Activated CD8-positive, alpha-beta memory T cell treated with anti-CD3 and anti-CD28 coated beads, Interleukin-2, amount 10 ng/mL, durations not matched to agents 7 days and 5 days (primary cell): ENCODE results near the gene ANO6. TPM values are rescaled to one million over a fixed set of nuclear protein-coding genes. Genes with fewer than 3 reads are reported as not detected.
A peak's percentile ranks its signal among the peaks of the same experiment; 100 is the strongest.

ENCODE experiments used
- ATAC-seq: fragments of 150-1000 bp; cut with Tn5 transposase; one replicate; pipeline ENCODE4 v1.10.0; 2021; ENCODE audit warnings: moderate library complexity
- CTCF ChIA-PET: fragments of 350-600 bp; sonication (Branson Sonifier 250); formaldehyde crosslinking; loops from one replicate; lab custom pipeline; 2021; ENCODE audit warnings: antibody characterized with exemption; lab: Charles Lee
- DNase-seq: peaks from one replicate; pipeline ENCODE4 v3.0.0-alpha.2; 2020
- H3K27ac Mint-ChIP-seq: one replicate; pipeline ENCODE4 v1.8.0; 2021; ENCODE audit warnings: mild to moderate bottlenecking, mixed read lengths
- H3K27me3 Mint-ChIP-seq: one replicate; pipeline ENCODE4 v1.8.0; 2021; ENCODE audit warnings: mixed read lengths
- H3K36me3 Mint-ChIP-seq: one replicate; pipeline ENCODE4 v1.8.0; 2021; ENCODE audit warnings: mild to moderate bottlenecking, mixed read lengths
- H3K4me1 Mint-ChIP-seq: one replicate; pipeline ENCODE4 v1.8.0; 2021; ENCODE audit warnings: mixed read lengths
- H3K4me3 Mint-ChIP-seq: one replicate; pipeline ENCODE4 v1.8.0; 2021; ENCODE audit warnings: mild to moderate bottlenecking, moderate library complexity, mixed read lengths
- H3K9me3 Mint-ChIP-seq: one replicate; pipeline ENCODE4 v1.8.0; 2022; ENCODE audit warnings: low read depth, mixed read lengths
- total RNA-seq, 2 experiments: library from RNA; stranded (reverse); gene quantifications; one replicate each; pipeline ENCODE4 v1.2.3, GENCODE V29; 2021

ANO6 gene
- total RNA-seq, 2 experiments from 2014 or later, result 21.7 to 22.6 TPM

DNA sequence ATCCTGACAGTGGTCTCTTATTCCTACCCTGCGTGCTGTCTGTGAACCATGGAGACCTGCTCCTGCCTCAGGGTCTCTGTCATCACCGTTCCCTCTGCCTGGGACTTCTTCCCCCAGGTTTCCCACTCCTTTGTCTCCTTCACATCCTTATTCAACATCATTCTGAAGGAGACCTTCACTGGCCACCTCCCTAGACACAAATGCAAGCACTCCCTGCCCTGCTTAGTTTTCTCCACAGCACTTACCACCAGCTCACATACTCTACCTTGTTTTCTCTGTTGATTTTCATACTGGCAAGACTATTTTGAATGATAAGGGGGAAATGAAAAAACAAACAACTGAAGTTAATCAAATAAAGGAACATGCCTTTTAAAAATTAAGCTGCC is 192.8 kb downstream of the ANO6 start:
- DNase-seq, result no peak
- Mint-ChIP-seq H3K36me3 (peaks cover 20% of the 10 kb centered on the region), H3K27ac (no peak overlapping the region), H3K9me3 (no peaks in the 10 kb centered on the region), H3K27me3 (no peaks in the 10 kb centered on the region), H3K4me3 (no peak overlapping the region), H3K4me1 (no peaks in the 10 kb centered on the region)
- CTCF ChIA-PET, result interaction anchor here (0.6 kb wide), 1 partner anchor 203 kb away, joined by 3 read pairs; no protein-coding TSS in a partner anchor
- ATAC-seq, result no peak

DNA sequence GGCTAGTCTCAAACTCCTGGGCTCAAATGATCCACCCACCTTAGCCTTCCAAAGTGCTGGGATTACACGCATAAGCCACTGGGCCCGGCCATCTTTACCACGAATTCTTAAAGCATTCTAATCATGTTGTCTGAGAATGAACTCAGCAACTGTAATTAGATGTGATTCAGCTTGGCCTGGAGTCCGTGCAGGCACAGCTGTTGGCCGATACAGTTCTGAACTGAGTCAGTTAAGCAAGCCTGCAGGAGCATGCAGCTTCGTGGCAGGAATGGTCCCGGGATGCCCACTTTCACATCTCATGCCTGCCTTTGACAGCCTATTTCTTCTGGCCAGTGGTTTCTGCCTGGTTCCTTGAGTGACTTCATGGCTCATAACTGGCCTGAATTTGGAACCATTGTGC is 194.1 kb downstream of the ANO6 start:
- no peaks in the 10 kb centered on the region for H3K4me1 Mint-ChIP-seq
- ATAC-seq, result no peak

GRCh38 chr12:45411626-45412025 is 195.7 kb downstream of the ANO6 start:
- Mint-ChIP-seq H3K27ac (no peak overlapping the region), H3K4me3 (no peak overlapping the region), H3K36me3 (peaks cover 15% of the 10 kb centered on the region), H3K4me1 (peaks cover 8% of the 10 kb centered on the region), H3K27me3 (no peaks in the 10 kb centered on the region), H3K9me3 (no peaks in the 10 kb centered on the region)
- CTCF ChIA-PET, result interaction anchor here (0.6 to 1.3 kb wide), 2 partner anchors 9 to 145 kb away, joined by 3 read pairs; no protein-coding TSS in a partner anchor
- no peak for ATAC-seq
- no peak for DNase-seq

More for the DNA sequence above, 194.1 kb downstream of the ANO6 start:
- CTCF ChIA-PET, result no interaction called here
- no peak overlapping the region for H3K4me3 Mint-ChIP-seq
- DNase-seq, result no peak
- H3K27me3 Mint-ChIP-seq, result no peaks in the 10 kb centered on the region
- no peaks in the 10 kb centered on the region for H3K9me3 Mint-ChIP-seq
- H3K27ac Mint-ChIP-seq, result no peak overlapping the region
- peaks cover 15% of the 10 kb centered on the region for H3K36me3 Mint-ChIP-seq

- Mint-ChIP-seq H3K27me3 (no peaks in the 10 kb centered on the region), H3K27ac (no peak overlapping the region), H3K4me1 (peaks cover 9% of the 10 kb centered on the region), H3K4me3 (no peak overlapping the region), H3K36me3 (peaks cover 20% of the 10 kb centered on the region), H3K9me3 (no peaks in the 10 kb centered on the region)
- CTCF ChIA-PET, result no interaction called here
- ATAC-seq (peak; percentile 98), DNase-seq (peak; percentile 71)
These were observed 199.5 kb downstream of the ANO6 start for GRCh38 chr12:45415393-45415817.

- H3K9me3 Mint-ChIP-seq, result no peaks in the 10 kb centered on the region
- no peaks in the 10 kb centered on the region for H3K27me3 Mint-ChIP-seq
- DNase-seq (no peak), ATAC-seq (no peak)
- CTCF ChIA-PET, result no interaction called here
- peaks cover 9% of the 10 kb centered on the region for H3K4me1 Mint-ChIP-seq
- H3K36me3 Mint-ChIP-seq, result peaks cover 21% of the 10 kb centered on the region
- H3K4me3 Mint-ChIP-seq, result no peak overlapping the region
- H3K27ac Mint-ChIP-seq, result no peak overlapping the region
These were observed 200.2 kb downstream of the ANO6 start for GRCh38 chr12:45416126-45416525.

GRCh38 chr12:45418520-45418919 is 202.6 kb downstream of the ANO6 start:
- CTCF ChIA-PET, result no interaction called here
- no peak overlapping the region for H3K27ac Mint-ChIP-seq
- H3K9me3 Mint-ChIP-seq, result no peaks in the 10 kb centered on the region

DNA sequence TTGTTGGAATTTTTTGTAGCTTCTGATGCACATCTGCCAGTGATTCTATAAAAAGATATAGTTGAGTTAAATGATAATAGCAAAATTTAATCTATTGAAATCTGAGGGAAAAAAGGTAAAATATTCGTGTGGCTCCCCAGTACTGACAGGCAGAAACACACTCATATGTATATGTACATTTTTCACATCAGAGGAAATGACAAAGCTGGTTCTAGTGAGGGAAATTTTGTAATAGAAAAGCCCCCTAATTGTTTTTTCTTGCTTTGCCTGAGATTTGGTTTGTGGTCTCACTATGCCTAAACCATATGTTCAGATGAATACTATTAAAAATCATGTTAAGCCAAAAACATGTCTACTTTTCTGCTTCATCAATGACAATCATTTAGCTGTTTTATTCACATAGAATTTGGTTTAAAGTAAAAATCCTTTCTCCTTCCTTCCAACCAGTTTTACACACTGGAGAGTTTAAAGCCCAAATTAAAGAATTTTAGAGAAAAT is 203.5 kb downstream of the ANO6 start:
- CTCF ChIA-PET, result no interaction called here
- no peak for DNase-seq
- Mint-ChIP-seq H3K27me3 (no peaks in the 10 kb centered on the region), H3K36me3 (peaks cover 33% of the 10 kb centered on the region), H3K27ac (no peak overlapping the region), H3K9me3 (no peaks in the 10 kb centered on the region), H3K4me3 (no peak overlapping the region), H3K4me1 (peaks cover 9% of the 10 kb centered on the region)
- ATAC-seq, result no peak

More at GRCh38 chr12:45418520-45418919, 202.6 kb downstream of the ANO6 start:
- no peak for DNase-seq
- H3K27me3 Mint-ChIP-seq, result no peaks in the 10 kb centered on the region
- no peak overlapping the region for H3K4me3 Mint-ChIP-seq
- H3K36me3 Mint-ChIP-seq, result peaks cover 28% of the 10 kb centered on the region
- no peak for ATAC-seq
- peaks cover 9% of the 10 kb centered on the region for H3K4me1 Mint-ChIP-seq

DNA sequence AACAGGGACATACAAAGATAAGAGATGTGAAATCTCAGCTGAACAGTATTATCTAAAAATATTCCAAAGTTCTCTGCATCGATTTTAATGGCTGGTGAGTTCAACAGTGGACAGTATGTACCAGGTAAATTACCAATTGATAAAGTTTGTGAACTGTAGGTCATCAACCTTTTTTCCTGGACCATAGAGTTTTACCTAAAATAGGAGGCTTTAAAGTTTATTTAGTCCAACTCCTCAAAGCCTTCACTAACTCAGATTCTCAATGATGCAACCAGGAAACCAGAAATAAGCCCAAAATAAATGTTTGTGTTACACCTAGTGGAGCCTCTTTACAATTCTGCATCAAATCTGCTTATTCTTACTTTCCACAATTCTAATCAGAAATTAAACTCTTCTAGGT is 205.8 kb downstream of the ANO6 start:
- DNase-seq (no peak), ATAC-seq (no peak)
- CTCF ChIA-PET, result interaction anchor here (0.9 kb wide), 1 partner anchor 23 kb away, joined by 3 read pairs; no protein-coding TSS in a partner anchor
- Mint-ChIP-seq H3K27me3 (no peaks in the 10 kb centered on the region), H3K9me3 (no peaks in the 10 kb centered on the region), H3K36me3 (peaks cover 44% of the 10 kb centered on the region), H3K4me1 (peaks cover 2% of the 10 kb centered on the region), H3K27ac (no peak overlapping the region), H3K4me3 (no peak overlapping the region)

- Mint-ChIP-seq H3K36me3 (peaks cover 49% of the 10 kb centered on the region), H3K27ac (no peak overlapping the region), H3K4me3 (no peak overlapping the region), H3K27me3 (no peaks in the 10 kb centered on the region), H3K4me1 (peaks cover 2% of the 10 kb centered on the region), H3K9me3 (peaks cover 2% of the 10 kb centered on the region)
- no peak for ATAC-seq
- CTCF ChIA-PET, result no interaction called here
- no peak for DNase-seq
These were observed 208.0 kb downstream of the ANO6 start for GRCh38 chr12:45423931-45424330.

DNA sequence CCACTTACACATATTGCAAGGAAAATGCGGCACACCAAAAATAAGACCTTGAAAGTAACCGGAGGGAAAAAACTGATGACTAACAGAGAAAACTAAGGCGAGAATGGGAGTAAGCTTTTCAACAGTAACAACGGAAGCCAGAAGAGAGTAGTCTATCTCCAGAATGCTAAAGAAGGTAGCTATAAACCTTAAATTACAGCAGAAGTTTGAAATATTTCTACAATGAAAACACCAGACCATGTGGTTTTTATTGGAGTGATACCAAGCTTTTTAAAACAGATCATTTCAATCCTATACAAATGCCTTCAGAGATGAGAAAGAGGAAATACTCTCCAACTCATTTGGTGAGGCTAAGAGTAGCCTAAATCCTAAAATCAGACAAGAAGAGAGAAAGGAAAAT is 209.5 kb downstream of the ANO6 start:
- Mint-ChIP-seq H3K36me3 (peaks cover 56% of the 10 kb centered on the region), H3K4me1 (no peaks in the 10 kb centered on the region), H3K9me3 (peaks cover 2% of the 10 kb centered on the region), H3K27ac (no peak overlapping the region), H3K27me3 (no peaks in the 10 kb centered on the region), H3K4me3 (no peak overlapping the region)
- CTCF ChIA-PET, result no interaction called here
- ATAC-seq (no peak), DNase-seq (no peak)

GRCh38 chr12:45426294-45426693 is 210.4 kb downstream of the ANO6 start:
- Mint-ChIP-seq H3K9me3 (peaks cover 2% of the 10 kb centered on the region), H3K4me1 (no peaks in the 10 kb centered on the region), H3K36me3 (peaks cover 57% of the 10 kb centered on the region), H3K27me3 (no peaks in the 10 kb centered on the region), H3K27ac (no peak overlapping the region), H3K4me3 (no peak overlapping the region)
- CTCF ChIA-PET, result no interaction called here
- no peak for DNase-seq
- no peak for ATAC-seq

GRCh38 chr12:45427042-45427441 is 211.1 kb downstream of the ANO6 start:
- peaks cover 2% of the 10 kb centered on the region for H3K9me3 Mint-ChIP-seq

GRCh38 chr12:45429831-45430230 is 213.9 kb downstream of the ANO6 start:
- no peaks in the 10 kb centered on the region for H3K27me3 Mint-ChIP-seq

More at GRCh38 chr12:45427042-45427441, 211.1 kb downstream of the ANO6 start:
- no peak overlapping the region for H3K27ac Mint-ChIP-seq
- CTCF ChIA-PET, result no interaction called here
- ATAC-seq (no peak), DNase-seq (no peak)
- no peak overlapping the region for H3K4me3 Mint-ChIP-seq
- no peaks in the 10 kb centered on the region for H3K4me1 Mint-ChIP-seq
- no peaks in the 10 kb centered on the region for H3K27me3 Mint-ChIP-seq
- peaks cover 60% of the 10 kb centered on the region for H3K36me3 Mint-ChIP-seq

DNA sequence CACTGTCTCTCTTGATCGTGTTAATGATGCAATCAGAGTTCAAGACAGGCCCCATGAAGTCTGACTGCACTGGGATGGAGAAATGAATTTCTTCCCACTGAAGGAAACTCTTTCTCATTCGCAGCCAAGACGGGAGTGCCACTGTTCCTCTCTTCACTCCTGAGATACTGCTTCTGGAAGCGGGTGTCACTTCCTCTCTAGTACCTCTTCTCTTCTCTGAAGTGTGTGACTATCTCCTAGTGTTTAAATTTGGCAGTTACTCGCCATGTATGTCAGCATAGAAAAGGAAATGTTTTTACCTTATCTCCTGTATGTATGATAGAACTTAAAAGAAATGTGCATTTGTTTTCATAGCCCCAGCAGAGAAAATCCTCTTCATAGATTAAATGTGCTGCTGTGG is 215.2 kb downstream of the ANO6 start:
- H3K4me1 Mint-ChIP-seq, result no peaks in the 10 kb centered on the region
- H3K4me3 Mint-ChIP-seq, result no peak overlapping the region
- H3K27ac Mint-ChIP-seq, result no peak overlapping the region
- peaks cover 34% of the 10 kb centered on the region for H3K36me3 Mint-ChIP-seq
- H3K9me3 Mint-ChIP-seq, result peaks cover 2% of the 10 kb centered on the region
- CTCF ChIA-PET, result interaction anchor here (1.2 kb wide), 1 partner anchor 261 kb away, joined by 3 read pairs; no protein-coding TSS in a partner anchor
- no peaks in the 10 kb centered on the region for H3K27me3 Mint-ChIP-seq
- DNase-seq (no peak), ATAC-seq (no peak)

More at GRCh38 chr12:45429831-45430230, 213.9 kb downstream of the ANO6 start:
- DNase-seq (no peak), ATAC-seq (no peak)
- no peak overlapping the region for H3K27ac Mint-ChIP-seq
- H3K36me3 Mint-ChIP-seq, result peaks cover 41% of the 10 kb centered on the region
- no peaks in the 10 kb centered on the region for H3K4me1 Mint-ChIP-seq
- CTCF ChIA-PET, result no interaction called here
- no peak overlapping the region for H3K4me3 Mint-ChIP-seq
- peaks cover 2% of the 10 kb centered on the region for H3K9me3 Mint-ChIP-seq
